GM18519 (cell line): ENCODE data around the gene FNDC3B.

ENCODE experiments used
- ATAC-seq: cut with Tn5 transposase; IDR thresholded peaks from one replicate; pipeline ENCODE4 v1.9.1; 2021; ENCODE audit warnings: mild to moderate bottlenecking, moderate library complexity; ENCODE audit not compliant: unreplicated experiment, low FRiP score

FNDC3B gene

GRCh38 chr3:172110127-172110779 lies 70.9 kb downstream of the FNDC3B start:
- ATAC-seq, result no peak

- no peak for ATAC-seq
Observed at GRCh38 chr3:172111163-172111562, 71.8 kb downstream of the FNDC3B start.

DNA sequence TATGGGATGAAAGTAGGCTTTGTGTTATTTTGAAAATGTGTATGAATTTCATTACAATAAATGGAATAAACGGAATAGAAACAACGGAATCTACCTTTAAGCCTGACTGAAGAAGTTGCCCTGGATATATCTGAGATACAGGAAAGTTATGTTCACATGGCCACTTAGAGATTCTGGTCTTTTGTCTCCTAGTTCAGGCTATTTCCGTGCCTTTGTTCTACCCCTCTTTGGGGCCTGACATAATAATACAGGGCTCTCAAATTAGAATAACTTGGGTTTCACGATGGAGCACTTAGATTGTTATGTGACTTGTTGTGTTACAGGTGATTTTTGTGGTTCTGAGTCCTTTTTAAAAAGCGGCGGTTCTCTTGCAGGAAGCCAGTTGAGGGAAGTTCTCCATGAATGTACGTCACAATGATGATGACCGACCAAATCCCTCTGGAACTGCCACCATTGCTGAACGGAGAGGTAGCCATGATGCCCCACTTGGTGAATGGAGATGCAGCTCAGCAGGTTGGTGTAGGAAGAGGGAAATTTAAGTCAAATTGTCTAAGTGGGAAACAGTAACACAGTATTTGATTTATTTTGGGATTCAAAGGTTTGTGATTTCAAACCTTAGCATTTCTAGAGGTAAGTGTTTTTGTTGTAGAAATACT lies 72.8 kb downstream of the FNDC3B start:
- no peak for ATAC-seq

DNA sequence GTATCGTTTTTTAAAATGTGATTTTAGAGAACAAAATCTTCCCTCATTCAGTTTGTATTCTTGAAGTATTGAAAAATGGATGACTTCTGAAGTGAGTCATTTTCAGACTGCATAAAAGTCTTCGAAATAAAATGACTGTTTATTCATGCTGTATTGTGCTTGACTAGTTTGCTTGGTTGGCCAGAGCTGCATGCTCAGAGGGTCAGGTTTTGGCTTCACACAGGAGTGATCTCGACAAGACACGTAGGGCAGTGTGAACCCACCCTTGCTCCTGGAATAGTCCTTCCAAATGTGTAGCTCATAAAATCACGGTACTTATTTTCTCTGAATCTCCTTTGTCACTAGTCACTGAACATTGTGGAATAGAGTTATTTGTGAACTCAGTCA lies 73.3 kb downstream of the FNDC3B start:
- ATAC-seq, result no peak

GRCh38 chr3:172113710-172114109 lies 74.3 kb downstream of the FNDC3B start:
- no peak for ATAC-seq

DNA sequence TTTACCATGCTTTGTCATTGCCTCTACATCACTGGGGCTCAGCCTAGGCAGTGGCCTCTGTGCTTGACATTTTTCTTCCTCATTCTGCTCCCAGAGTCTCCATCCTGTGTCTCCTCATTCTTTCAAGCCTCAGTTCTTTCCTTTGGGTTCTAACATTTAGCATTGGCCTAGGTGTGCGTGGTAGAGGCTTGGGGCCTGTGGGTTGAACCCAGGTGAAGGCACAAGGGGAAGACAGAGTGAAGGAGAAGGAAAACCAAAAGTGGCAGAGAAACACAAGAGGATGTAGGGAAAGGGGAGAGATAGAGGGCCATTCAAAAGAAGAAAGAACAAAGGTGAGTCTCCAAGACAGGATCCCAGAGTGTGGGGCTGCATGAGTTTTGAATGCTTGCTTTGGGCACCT lies 75.7 kb downstream of the FNDC3B start:
- ATAC-seq, result no peak

DNA sequence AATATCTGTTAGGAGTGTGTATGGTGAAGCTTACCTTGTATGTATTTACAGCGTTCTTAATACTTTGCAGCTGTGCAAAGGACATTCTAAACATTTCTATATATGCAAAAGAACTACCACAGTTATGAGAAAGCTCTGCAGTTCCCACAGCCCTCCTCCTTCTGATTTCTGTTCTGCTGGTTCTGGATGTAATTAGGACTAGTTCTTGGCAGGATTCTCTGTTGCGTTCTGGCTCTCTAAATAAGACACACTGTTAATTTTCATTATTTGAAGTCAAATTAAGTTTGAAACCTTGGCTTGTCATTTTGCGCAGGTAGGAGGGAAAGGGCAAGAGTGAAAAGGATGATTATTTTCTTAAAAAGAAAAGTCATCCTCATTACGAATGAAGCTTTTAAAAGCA lies 76.4 kb downstream of the FNDC3B start:
- ATAC-seq, result no peak

DNA sequence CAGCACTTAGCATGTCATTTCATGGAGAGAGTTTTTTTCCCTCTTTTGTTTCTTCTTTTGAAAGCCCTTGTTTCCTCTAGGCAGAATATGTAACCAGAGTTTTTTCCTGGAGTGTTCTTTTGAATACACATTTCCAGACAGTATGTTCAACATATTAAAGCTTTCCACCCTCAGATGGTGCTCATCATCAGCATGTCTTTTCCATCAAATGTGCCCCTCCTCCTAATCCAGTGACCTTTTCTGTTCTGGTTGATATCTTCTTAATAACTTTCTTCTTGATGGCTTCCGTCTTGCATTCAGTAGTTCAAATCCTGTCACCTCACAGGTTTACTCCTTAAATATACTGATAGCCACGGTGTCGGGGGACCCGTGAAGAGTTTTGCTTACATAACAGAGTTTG lies 78.6 kb downstream of the FNDC3B start:
- ATAC-seq, result no peak

DNA sequence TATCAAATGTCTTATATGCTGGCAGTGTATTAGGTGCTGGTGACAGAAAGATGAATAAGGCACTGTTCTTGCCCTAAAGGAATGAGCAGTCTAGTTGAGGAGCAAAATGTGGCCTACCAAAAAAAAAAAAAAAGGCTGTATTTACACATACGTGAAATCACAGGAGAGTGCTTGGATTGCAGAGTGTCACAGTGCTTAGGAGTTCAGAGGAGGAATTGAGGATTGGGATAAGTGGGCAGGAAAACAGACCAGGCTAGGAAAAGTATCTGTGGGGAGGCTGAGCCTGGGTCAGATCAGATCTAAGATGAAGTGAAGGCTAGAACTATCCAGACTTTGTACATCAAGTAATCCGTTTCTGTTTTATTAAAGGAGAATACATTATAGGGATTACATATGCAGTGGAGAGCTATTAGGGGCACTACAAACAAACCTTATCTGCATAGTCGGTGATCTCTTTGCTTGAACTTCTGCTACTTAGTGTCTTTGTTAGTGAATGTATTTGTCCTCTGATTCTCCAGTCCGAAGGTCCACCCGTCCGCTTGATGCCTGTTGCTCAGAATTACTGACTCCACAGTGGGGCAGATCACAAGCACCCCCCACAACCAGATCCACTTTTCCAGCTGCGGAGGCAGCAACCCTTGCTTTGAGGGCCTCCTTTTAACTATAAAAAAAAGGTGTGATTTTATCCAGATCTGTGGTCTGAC lies 80.0 kb downstream of the FNDC3B start:
- no peak for ATAC-seq

- ATAC-seq, result no peak
Observed at GRCh38 chr3:172120912-172121311, 81.5 kb downstream of the FNDC3B start.

- no peak for ATAC-seq
Observed at GRCh38 chr3:172121981-172122380, 82.6 kb downstream of the FNDC3B start.

DNA sequence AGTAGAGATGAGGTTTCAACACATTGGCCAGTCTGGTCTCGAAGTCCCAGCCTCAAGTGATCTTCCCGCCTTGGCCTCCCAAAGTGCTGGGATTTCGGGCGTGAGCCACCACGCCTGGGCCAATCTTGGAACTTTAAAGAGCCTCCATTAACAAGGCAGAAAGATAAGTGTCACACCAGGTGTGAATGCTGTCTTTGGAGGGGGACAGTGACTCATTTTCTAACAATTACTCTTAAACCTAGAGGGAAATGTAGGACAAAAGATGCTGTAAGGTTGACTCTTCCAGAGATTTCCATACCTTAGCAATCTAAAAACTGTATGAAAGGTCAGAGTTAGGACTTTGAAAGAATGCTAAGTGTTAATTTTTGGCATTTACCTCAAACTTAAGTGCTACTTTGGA lies 84.9 kb downstream of the FNDC3B start:
- no peak for ATAC-seq

- ATAC-seq, result no peak
Observed at GRCh38 chr3:172125053-172125452, 85.7 kb downstream of the FNDC3B start.

- ATAC-seq, result no peak
Observed at GRCh38 chr3:172125963-172126457, 86.6 kb downstream of the FNDC3B start.

DNA sequence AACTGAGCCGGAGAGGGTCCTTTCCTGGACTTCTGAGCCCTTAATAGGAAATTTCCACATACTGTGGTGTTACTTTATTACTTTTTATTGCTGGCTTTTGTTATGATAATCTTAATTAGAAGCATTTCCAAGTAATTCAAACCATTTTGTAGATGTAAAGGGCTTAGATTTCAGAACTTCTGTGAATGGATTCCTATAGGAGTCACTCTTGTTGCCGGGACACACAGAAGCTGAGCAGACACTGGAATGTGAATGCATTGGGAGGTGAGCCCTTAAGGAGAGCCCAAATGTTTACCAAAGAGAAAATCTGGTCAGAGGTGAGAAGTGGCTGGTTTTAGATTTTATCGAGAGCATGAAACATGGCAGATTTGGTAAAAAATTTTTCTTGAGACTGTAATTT lies 87.4 kb downstream of the FNDC3B start:
- ATAC-seq, result no peak

DNA sequence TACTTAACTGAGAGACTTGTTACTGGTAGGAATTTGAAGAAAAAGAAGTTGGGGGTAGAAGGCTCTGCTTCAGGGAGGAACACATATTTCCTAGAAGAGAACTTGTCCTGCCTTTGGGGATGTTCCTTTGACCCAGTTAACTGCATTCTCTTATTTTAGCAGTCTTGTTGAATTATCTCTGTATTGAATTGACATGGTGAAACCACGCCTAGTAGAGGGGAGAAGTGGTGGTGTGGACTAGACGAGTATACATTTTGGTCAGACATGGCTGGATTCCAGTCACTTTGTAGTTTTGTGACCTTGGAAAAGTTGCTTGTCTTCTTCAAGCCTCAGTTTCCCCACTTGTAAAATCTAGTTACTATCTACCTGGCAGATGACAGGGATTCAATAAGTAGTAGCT lies 87.8 kb downstream of the FNDC3B start:
- no peak for ATAC-seq

DNA sequence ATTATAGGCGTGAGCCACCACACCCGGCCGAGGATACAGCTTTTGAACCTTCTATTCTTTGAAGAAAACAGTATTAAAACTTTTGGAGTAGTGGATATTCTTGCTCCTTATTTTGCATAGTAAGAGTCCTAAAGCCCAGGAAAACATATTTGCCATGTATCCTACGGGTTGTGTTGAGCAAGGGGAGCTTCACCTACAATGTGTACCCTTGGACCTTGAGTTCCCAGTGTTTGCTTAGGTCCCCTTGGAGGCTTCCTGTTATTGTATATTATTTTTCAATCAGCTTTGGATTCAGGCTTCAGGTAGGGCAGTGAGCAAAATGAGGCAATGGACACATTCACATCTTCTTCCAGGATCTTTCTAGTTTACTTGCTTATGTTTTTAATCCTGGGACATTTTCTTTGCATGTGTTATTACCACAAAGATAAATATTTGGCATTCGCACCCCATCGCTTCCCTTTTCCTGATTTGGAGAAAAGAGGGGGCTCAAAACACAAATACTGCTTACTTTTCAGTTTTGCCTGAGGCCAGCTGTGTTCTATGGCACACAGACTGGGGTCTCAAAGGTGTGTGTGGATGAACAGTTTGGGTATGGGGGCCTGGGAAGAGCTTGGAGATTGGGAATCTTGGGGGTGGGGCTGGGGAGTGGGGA lies 88.7 kb downstream of the FNDC3B start:
- no peak for ATAC-seq

- ATAC-seq, result no peak
Observed at GRCh38 chr3:172128858-172129257, 89.5 kb downstream of the FNDC3B start.

GRCh38 chr3:172129498-172129849 lies 90.1 kb downstream of the FNDC3B start:
- no peak for ATAC-seq

GRCh38 chr3:172129850-172130716 lies 90.7 kb downstream of the FNDC3B start:
- no peak for ATAC-seq

DNA sequence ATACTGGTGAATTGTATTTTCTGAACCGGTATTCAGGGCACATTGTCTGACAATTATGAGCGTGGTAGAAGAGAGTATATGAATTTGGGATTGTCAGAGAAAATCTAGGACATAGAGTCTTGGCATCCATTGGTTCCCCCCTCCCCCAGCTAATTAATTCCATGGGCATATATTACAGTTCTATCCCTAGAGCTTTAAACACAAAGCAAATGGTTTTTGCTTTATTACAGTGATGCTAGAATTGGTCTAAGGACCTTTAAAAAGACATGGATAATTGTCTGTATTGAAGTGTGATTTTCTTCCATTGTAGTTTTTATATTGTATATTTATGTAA lies 91.3 kb downstream of the FNDC3B start:
- no peak for ATAC-seq
